ENCODE measurements around the gene KLHL1. TPM values are rescaled to one million over a fixed set of nuclear protein-coding genes. Genes with fewer than 3 reads are reported as not detected.

KLHL1 gene
- total RNA-seq, 1 experiment from 2014 or later: not detected

DNA sequence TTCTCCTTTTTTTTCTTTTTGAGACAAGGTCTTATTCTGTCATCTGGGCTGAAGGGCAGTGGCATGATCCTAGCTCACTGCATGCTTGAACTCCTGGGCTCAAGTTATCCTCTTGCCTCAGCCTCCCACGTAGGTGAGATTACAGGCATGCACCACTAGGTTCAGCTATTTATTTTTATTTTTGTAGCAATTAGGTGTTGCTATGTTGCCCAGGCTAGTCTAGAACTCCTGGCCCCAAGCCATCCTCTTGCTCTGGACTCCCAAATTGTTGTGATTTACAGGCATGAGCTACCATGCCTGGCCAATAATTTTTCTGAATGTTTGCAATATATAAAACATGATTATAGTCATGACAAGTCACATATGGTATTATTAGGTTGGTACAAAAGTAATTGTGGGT is 161.7 kb downstream of the KLHL1 start:
- CTCF ChIA-PET: no interaction called here

DNA sequence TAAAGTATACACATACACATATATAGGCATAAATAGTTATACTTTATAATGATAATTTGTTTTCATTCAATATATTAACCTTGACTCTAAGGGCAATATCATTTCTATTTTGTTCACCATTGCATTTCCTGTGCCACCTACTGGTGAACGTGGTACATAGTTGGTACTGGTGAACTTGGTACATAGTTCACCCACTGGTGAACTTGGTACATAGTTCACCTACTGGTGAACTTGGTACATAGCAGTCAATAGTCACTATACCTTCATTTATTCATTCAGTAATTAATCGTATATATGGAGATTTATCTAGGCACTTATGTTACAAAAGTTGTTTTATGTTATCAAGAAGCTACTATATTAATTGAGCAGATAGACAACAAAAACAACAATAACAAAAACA is 173.2 kb downstream of the KLHL1 start:
- H3K4me1 Mint-ChIP-seq (ENCODE audit: low read depth, unreplicated experiment): no peaks in the 10 kb centered on the region
- intact Hi-C loops (cut with micrococcal nuclease; ENCODE audit: unreplicated experiment): no loop called here
- H3K4me3 Mint-ChIP-seq (ENCODE audit: low read depth, unreplicated experiment): no peak overlapping the region
- no peaks in the 10 kb centered on the region for H3K36me3 Mint-ChIP-seq (ENCODE audit: insufficient read depth, unreplicated experiment)
- TF ChIP-seq, protein P1, sequence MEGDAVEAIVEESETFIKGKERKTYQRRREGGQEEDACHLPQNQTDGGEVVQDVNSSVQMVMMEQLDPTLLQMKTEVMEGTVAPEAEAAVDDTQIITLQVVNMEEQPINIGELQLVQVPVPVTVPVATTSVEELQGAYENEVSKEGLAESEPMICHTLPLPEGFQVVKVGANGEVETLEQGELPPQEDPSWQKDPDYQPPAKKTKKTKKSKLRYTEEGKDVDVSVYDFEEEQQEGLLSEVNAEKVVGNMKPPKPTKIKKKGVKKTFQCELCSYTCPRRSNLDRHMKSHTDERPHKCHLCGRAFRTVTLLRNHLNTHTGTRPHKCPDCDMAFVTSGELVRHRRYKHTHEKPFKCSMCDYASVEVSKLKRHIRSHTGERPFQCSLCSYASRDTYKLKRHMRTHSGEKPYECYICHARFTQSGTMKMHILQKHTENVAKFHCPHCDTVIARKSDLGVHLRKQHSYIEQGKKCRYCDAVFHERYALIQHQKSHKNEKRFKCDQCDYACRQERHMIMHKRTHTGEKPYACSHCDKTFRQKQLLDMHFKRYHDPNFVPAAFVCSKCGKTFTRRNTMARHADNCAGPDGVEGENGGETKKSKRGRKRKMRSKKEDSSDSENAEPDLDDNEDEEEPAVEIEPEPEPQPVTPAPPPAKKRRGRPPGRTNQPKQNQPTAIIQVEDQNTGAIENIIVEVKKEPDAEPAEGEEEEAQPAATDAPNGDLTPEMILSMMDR (IDR thresholded peaks at IDR 0.05; ENCODE audit: unreplicated experiment): no peak
- CTCF ChIA-PET: no interaction called here
- H3K27ac Mint-ChIP-seq (ENCODE audit: unreplicated experiment): no peak overlapping the region
- no peak for DNase-seq
- no peaks in the 10 kb centered on the region for H3K27me3 Mint-ChIP-seq (ENCODE audit: unreplicated experiment)
- H3K9me3 Mint-ChIP-seq (ENCODE audit: low read depth, unreplicated experiment): no peaks in the 10 kb centered on the region
- no TSS peak for BruUV-seq (replicated peaks)

More for the DNA sequence above, 161.7 kb downstream of the KLHL1 start:
- TF ChIP-seq, protein P1 (IDR thresholded peaks at IDR 0.05; ENCODE audit: unreplicated experiment): no peak
- Mint-ChIP-seq H3K36me3 (ENCODE audit: insufficient read depth, unreplicated experiment) (no peaks in the 10 kb centered on the region), H3K27me3 (ENCODE audit: unreplicated experiment) (no peaks in the 10 kb centered on the region), H3K27ac (ENCODE audit: unreplicated experiment) (no peak overlapping the region), H3K9me3 (ENCODE audit: low read depth, unreplicated experiment) (no peaks in the 10 kb centered on the region), H3K4me1 (ENCODE audit: low read depth, unreplicated experiment) (no peaks in the 10 kb centered on the region), H3K4me3 (ENCODE audit: low read depth, unreplicated experiment) (no peak overlapping the region)
- DNase-seq: no peak
- intact Hi-C loops (cut with micrococcal nuclease; ENCODE audit: unreplicated experiment): no loop called here
- BruUV-seq (replicated peaks): no TSS peak

DNA sequence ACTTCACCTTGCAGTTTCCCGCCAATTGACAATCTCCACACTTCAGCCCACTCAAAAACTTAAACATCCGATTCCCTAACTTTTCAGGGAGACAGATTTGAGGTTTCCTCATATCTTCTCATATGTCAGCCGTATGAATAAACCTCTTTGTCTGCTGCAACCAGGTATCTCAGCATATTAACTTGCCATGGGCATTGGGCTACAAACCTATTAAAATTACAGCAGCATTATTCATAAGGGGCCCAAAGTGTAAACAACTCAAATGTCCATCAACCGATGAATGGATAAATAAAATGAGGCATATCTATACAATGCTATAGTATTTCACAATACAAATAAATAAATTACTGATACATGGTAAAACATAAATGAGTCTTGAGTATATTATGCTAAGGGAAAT is 180.0 kb downstream of the KLHL1 start:
- H3K4me3 Mint-ChIP-seq (ENCODE audit: low read depth, unreplicated experiment): no peak overlapping the region
- no peak for DNase-seq
- TF ChIP-seq, protein P1 (IDR thresholded peaks at IDR 0.05; ENCODE audit: unreplicated experiment): no peak
- no peak overlapping the region for H3K27ac Mint-ChIP-seq (ENCODE audit: unreplicated experiment)
- intact Hi-C loops (cut with micrococcal nuclease; ENCODE audit: unreplicated experiment): no loop called here
- H3K9me3 Mint-ChIP-seq (ENCODE audit: low read depth, unreplicated experiment): no peaks in the 10 kb centered on the region
- no peaks in the 10 kb centered on the region for H3K27me3 Mint-ChIP-seq (ENCODE audit: unreplicated experiment)
- H3K36me3 Mint-ChIP-seq (ENCODE audit: insufficient read depth, unreplicated experiment): peaks cover 5% of the 10 kb centered on the region
- no peaks in the 10 kb centered on the region for H3K4me1 Mint-ChIP-seq (ENCODE audit: low read depth, unreplicated experiment)
- BruUV-seq (replicated peaks): no TSS peak
- CTCF ChIA-PET: no interaction called here

DNA sequence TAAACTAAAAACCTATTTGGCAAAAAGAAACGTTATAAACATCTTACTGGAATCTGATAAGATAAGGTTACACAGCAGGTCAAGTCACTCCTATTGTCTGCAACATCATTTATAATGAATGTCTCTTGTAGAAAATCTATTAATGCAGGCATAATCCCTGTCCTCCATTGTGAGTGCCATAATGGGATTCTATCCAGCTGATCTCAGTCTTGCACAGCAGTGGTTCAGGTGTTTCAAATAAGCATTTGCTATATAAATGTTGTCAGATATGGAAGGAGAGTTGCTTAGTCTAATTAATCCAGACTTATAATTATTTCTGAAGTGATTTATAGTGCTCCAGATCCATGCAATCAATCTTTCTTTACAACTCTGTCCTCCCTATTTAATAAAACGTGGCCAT is 187.1 kb downstream of the KLHL1 start:
- no peak overlapping the region for H3K4me3 Mint-ChIP-seq (ENCODE audit: low read depth, unreplicated experiment)
- BruUV-seq (replicated peaks): no TSS peak
- no peaks in the 10 kb centered on the region for H3K27me3 Mint-ChIP-seq (ENCODE audit: unreplicated experiment)
- no peak overlapping the region for H3K27ac Mint-ChIP-seq (ENCODE audit: unreplicated experiment)
- DNase-seq: no peak
- intact Hi-C loops (cut with micrococcal nuclease; ENCODE audit: unreplicated experiment): no loop called here
- peaks cover 5% of the 10 kb centered on the region for H3K36me3 Mint-ChIP-seq (ENCODE audit: insufficient read depth, unreplicated experiment)
- H3K4me1 Mint-ChIP-seq (ENCODE audit: low read depth, unreplicated experiment): no peaks in the 10 kb centered on the region
- H3K9me3 Mint-ChIP-seq (ENCODE audit: low read depth, unreplicated experiment): no peaks in the 10 kb centered on the region
- CTCF ChIA-PET: no interaction called here
- TF ChIP-seq, protein P1 (IDR thresholded peaks at IDR 0.05; ENCODE audit: unreplicated experiment): no peak

DNA sequence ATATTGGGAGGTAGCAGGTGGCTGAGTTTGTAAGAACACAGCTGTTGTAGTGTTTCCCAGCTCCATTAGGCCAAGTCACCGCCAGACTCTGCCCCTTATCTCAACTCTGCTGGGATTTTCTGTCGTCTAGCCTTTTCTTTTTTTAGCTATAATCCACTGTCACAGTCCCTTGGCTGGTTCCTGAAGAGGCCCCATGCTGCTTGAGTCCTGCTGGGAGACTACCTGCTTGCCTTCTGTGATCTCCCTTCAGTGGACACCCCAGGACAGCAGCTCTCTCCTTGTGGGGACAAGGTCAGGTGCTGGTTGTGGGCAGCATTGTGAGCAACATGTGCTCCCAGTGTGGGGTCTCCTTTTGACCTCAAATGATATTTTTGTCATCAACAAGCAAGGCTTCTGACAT is 195.6 kb downstream of the KLHL1 start:
- no peak overlapping the region for H3K27ac Mint-ChIP-seq (ENCODE audit: unreplicated experiment)
- TF ChIP-seq, protein P1 (IDR thresholded peaks at IDR 0.05; ENCODE audit: unreplicated experiment): no peak
- DNase-seq: no peak
- intact Hi-C loops (cut with micrococcal nuclease; ENCODE audit: unreplicated experiment): no loop called here
- no peak overlapping the region for H3K4me3 Mint-ChIP-seq (ENCODE audit: low read depth, unreplicated experiment)
- H3K4me1 Mint-ChIP-seq (ENCODE audit: low read depth, unreplicated experiment): no peaks in the 10 kb centered on the region
- H3K36me3 Mint-ChIP-seq (ENCODE audit: insufficient read depth, unreplicated experiment): no peaks in the 10 kb centered on the region
- no TSS peak for BruUV-seq (replicated peaks)
- no peaks in the 10 kb centered on the region for H3K27me3 Mint-ChIP-seq (ENCODE audit: unreplicated experiment)
- H3K9me3 Mint-ChIP-seq (ENCODE audit: low read depth, unreplicated experiment): peaks cover 3% of the 10 kb centered on the region
- CTCF ChIA-PET: no interaction called here
